T-helper 2 cell (primary cell): ENCODE results near the gene ARID1A.
A peak's percentile ranks its signal among the peaks of the same experiment; 100 is the strongest.

Source experiments
- DNase-seq, 5 experiments: peaks; one replicate each; pipeline versions ENCODE4 v3.0.0 to v3.0.0-alpha.2; 2012 to 2022

The ARID1A gene

GRCh38 chr1:26828411-26828991 lies 132.7 kb downstream of the ARID1A start:
- DNase-seq, result peak in 1 of 5 experiments; percentile 40

GRCh38 chr1:26829184-26829911 lies 133.5 kb downstream of the ARID1A start:
- no peak for DNase-seq

GRCh38 chr1:26831059-26831458 lies 135.2 kb downstream of the ARID1A start:
- no peak for DNase-seq
